Activated CD8-positive, alpha-beta T cell treated with anti-CD3 and anti-CD28 coated beads for 36 hours (primary cell): Measurements from ENCODE around the gene BRSK1. TPM values are rescaled to one million over a fixed set of nuclear protein-coding genes. Genes with fewer than 3 reads are reported as not detected.

Source experiments
- ATAC-seq: fragments of 200-7000 bp; cut with Tn5 transposase; one replicate; pipeline ENCODE4 v1.10.0; 2021; ENCODE audit warnings: mild to moderate bottlenecking, moderate library complexity
- CTCF ChIA-PET: fragments of 350-600 bp; sonication (Branson Sonifier 250); formaldehyde crosslinking; loops from one replicate; lab custom pipeline; 2021; ENCODE audit warnings: antibody characterized with exemption; lab: Charles Lee
- POLR2A ChIA-PET: fragments of 350-600 bp; sonication (Branson Sonifier 250); formaldehyde crosslinking; loops from one replicate; lab custom pipeline; 2021; ENCODE audit warnings: antibody characterized with exemption; lab: Charles Lee
- DNase-seq: peaks from one replicate; pipeline ENCODE4 v3.0.0-alpha.2; 2020
- H3K27ac Mint-ChIP-seq: one replicate; pipeline ENCODE4 v1.8.0; 2021; ENCODE audit warnings: mild to moderate bottlenecking, mixed read lengths
- H3K27me3 Mint-ChIP-seq: one replicate; pipeline ENCODE4 v1.8.0; 2021; ENCODE audit warnings: mixed read lengths
- H3K36me3 Mint-ChIP-seq: one replicate; pipeline ENCODE4 v1.8.0; 2021; ENCODE audit warnings: low read depth, mixed read lengths
- H3K4me1 Mint-ChIP-seq: one replicate; pipeline ENCODE4 v1.8.0; 2021; ENCODE audit warnings: low read depth, mixed read lengths
- H3K4me3 Mint-ChIP-seq: one replicate; pipeline ENCODE4 v1.8.0; 2021; ENCODE audit warnings: mild to moderate bottlenecking, moderate library complexity, mixed read lengths
- H3K9me3 Mint-ChIP-seq: one replicate; pipeline ENCODE4 v1.8.0; 2021; ENCODE audit warnings: mixed read lengths
- CTCF ChIP-seq: fragments of 200-600 bp; IDR thresholded peaks from one replicate; pipeline ENCODE4 v1.8.0; 2022; ENCODE audit warnings: antibody characterized with exemption, mild to moderate bottlenecking
- intact Hi-C: fragments of 100-400 bp; cut with micrococcal nuclease; formaldehyde crosslinking; loops from one replicate; pipeline ENCODE4 v1.10.0; 2022
- total RNA-seq, 2 experiments: library from RNA; stranded (reverse); gene quantifications; one replicate each; pipeline ENCODE4 v1.2.3, GENCODE V29; 2021

The BRSK1 gene
- total RNA-seq, 2 experiments from 2014 or later = 5.1 to 5.8 TPM

GRCh38 chr19:55310498-55310897 lies 26.7 kb downstream of the BRSK1 start:
- H3K36me3 Mint-ChIP-seq = no peaks in the 10 kb centered on the region
- no peak overlapping the region for H3K27ac Mint-ChIP-seq
- no peak for TF ChIP-seq CTCF
- DNase-seq (no peak), ATAC-seq (no peak)
- intact Hi-C loops = no loop called here
- ChIA-PET CTCF (interaction anchor here (1.0 kb wide), 1 partner anchor 9 kb away, joined by 3 read pairs; no protein-coding TSS in a partner anchor), POLR2A (no interaction called here)
- no peak overlapping the region for H3K4me3 Mint-ChIP-seq
- no peaks in the 10 kb centered on the region for H3K27me3 Mint-ChIP-seq
- H3K4me1 Mint-ChIP-seq = no peaks in the 10 kb centered on the region
- no peaks in the 10 kb centered on the region for H3K9me3 Mint-ChIP-seq

- TF ChIP-seq CTCF = no peak
- Mint-ChIP-seq H3K4me3 (no peak overlapping the region), H3K36me3 (no peaks in the 10 kb centered on the region), H3K4me1 (no peaks in the 10 kb centered on the region), H3K27ac (no peak overlapping the region), H3K27me3 (no peaks in the 10 kb centered on the region), H3K9me3 (no peaks in the 10 kb centered on the region)
- ATAC-seq = no peak
- no peak for DNase-seq
- intact Hi-C loops = no loop called here
- CTCF ChIA-PET = interaction anchor here (1.5 kb wide), 1 partner anchor 9 kb away, joined by 3 read pairs; no protein-coding TSS in a partner anchor
- POLR2A ChIA-PET = interaction anchor here (1.1 kb wide), 1 partner anchor 72 kb away, joined by 3 read pairs; no protein-coding TSS in a partner anchor
Observed at GRCh38 chr19:55311397-55311796, 27.6 kb downstream of the BRSK1 start.

- Mint-ChIP-seq H3K9me3 (no peaks in the 10 kb centered on the region), H3K4me3 (no peak overlapping the region), H3K36me3 (no peaks in the 10 kb centered on the region), H3K4me1 (no peaks in the 10 kb centered on the region), H3K27me3 (no peaks in the 10 kb centered on the region), H3K27ac (no peak overlapping the region)
- ATAC-seq (no peak), DNase-seq (no peak)
- no peak for TF ChIP-seq CTCF
- ChIA-PET POLR2A (interaction anchor here (1.1 kb wide), 1 partner anchor 72 kb away, joined by 3 read pairs; no protein-coding TSS in a partner anchor), CTCF (interaction anchor here (1.5 kb wide), 1 partner anchor 10 kb away, joined by 3 read pairs; no protein-coding TSS in a partner anchor)
- intact Hi-C loops = no loop called here
Observed at GRCh38 chr19:55311797-55312196, 28.0 kb downstream of the BRSK1 start.

- H3K36me3 Mint-ChIP-seq = no peaks in the 10 kb centered on the region
- no peaks in the 10 kb centered on the region for H3K4me1 Mint-ChIP-seq
- H3K27me3 Mint-ChIP-seq = no peaks in the 10 kb centered on the region
- no peak overlapping the region for H3K27ac Mint-ChIP-seq
- no peak for DNase-seq
- CTCF ChIA-PET = interaction anchor here (1.5 to 1.9 kb wide), 2 partner anchors 11 kb away, joined by 3 to 7 read pairs; no protein-coding TSS in a partner anchor
- intact Hi-C loops = no loop called here
- H3K9me3 Mint-ChIP-seq = no peaks in the 10 kb centered on the region
- no peak for TF ChIP-seq CTCF
- ATAC-seq = no peak
- POLR2A ChIA-PET = interaction anchor here (0.9 to 1.4 kb wide), 3 partner anchors 12 to 93 kb away, joined by 3 to 4 read pairs (median 3); no protein-coding TSS in a partner anchor
- H3K4me3 Mint-ChIP-seq = no peak overlapping the region
Observed at GRCh38 chr19:55312621-55313512, 29.1 kb downstream of the BRSK1 start.

GRCh38 chr19:55314396-55314795 lies 30.6 kb downstream of the BRSK1 start:
- DNase-seq (no peak), ATAC-seq (peak; percentile 24)
- intact Hi-C loops = no loop called here
- Mint-ChIP-seq H3K36me3 (no peaks in the 10 kb centered on the region), H3K27me3 (no peaks in the 10 kb centered on the region), H3K4me1 (no peaks in the 10 kb centered on the region), H3K27ac (no peak overlapping the region), H3K4me3 (no peak overlapping the region), H3K9me3 (no peaks in the 10 kb centered on the region)
- ChIA-PET POLR2A (interaction anchor here (1.4 kb wide), 1 partner anchor 13 kb away, joined by 4 read pairs; no protein-coding TSS in a partner anchor), CTCF (interaction anchor here (1.9 kb wide), 1 partner anchor 13 kb away, joined by 7 read pairs; no protein-coding TSS in a partner anchor)
- TF ChIP-seq CTCF = no peak
